Left renal cortex interstitium (tissue), 4 donors: Measurements from ENCODE around the gene TMEM185B. TPM values are rescaled to one million over a fixed set of nuclear protein-coding genes. Genes with fewer than 3 reads are reported as not detected.
"Not testable (repeated sequence)": the region's sequence is repeated elsewhere in the genome, so short reads cannot be mapped to it uniquely, and the experiment has no call there.

ENCODE experiments used
- DNase-seq, 4 donors: peaks; one replicate each; pipeline ENCODE4 v3.0.0-alpha.2; 2013; ENCODE audit warnings: low read depth in 4 of 4, low spot score in 2 of 4, missing footprints in 1 of 4
- polyA plus RNA-seq, 4 donors: library from polyadenylated mRNA; unstranded; fragments of 120-200 nt; gene quantifications; one replicate each; pipeline ENCODE4 v1.2.1, GENCODE V29; 2013; ENCODE audit not compliant: insufficient read length in 4 of 4

Gene TMEM185B
- polyA plus RNA-seq: 10 to 100 TPM; 21.9 to 27.7 (median 24.5) TPM

- DNase-seq: peak in 3 of 4 donors; percentile 65 to 76 (median 67)
These were observed at the start of gene TMEM185B for GRCh38 chr2:120223034-120223912. Gene TMEM185B, minus strand, starts transcription at chr2:120223400. Its CDS starts 424 bp downstream, at chr2:120222976.

- no peak for DNase-seq
These were observed 48.6 kb upstream of the TMEM185B start for GRCh38 chr2:120271711-120272379.

GRCh38 chr2:120269816-120270215, 46.6 kb upstream of the TMEM185B start:
- no peak for DNase-seq

- no peak for DNase-seq
These were observed 46.0 kb upstream of the TMEM185B start for GRCh38 chr2:120269076-120269744.

- DNase-seq: no peak
These were observed 44.1 kb upstream of the TMEM185B start for GRCh38 chr2:120267348-120267747.

GRCh38 chr2:120265006-120265405, 41.8 kb upstream of the TMEM185B start:
- DNase-seq: no peak

GRCh38 chr2:120262761-120263428, 39.7 kb upstream of the TMEM185B start:
- no peak for DNase-seq

GRCh38 chr2:120262150-120262549, 39.0 kb upstream of the TMEM185B start:
- no peak for DNase-seq

GRCh38 chr2:120261387-120262006, 38.3 kb upstream of the TMEM185B start:
- DNase-seq: no peak

GRCh38 chr2:120260736-120261135, 37.5 kb upstream of the TMEM185B start:
- DNase-seq: no peak

GRCh38 chr2:120259939-120260338, 36.7 kb upstream of the TMEM185B start:
- not testable (repeated sequence) for DNase-seq

- DNase-seq: no peak
These were observed 35.0 kb upstream of the TMEM185B start for GRCh38 chr2:120258196-120258595.

- no peak for DNase-seq
These were observed 34.3 kb upstream of the TMEM185B start for GRCh38 chr2:120257522-120257921.

- DNase-seq: no peak
These were observed 33.4 kb upstream of the TMEM185B start for GRCh38 chr2:120256651-120257000.

GRCh38 chr2:120255986-120256650, 32.9 kb upstream of the TMEM185B start:
- no peak for DNase-seq

GRCh38 chr2:120255071-120255470, 31.9 kb upstream of the TMEM185B start:
- no peak for DNase-seq

- DNase-seq: no peak
These were observed 31.0 kb upstream of the TMEM185B start for GRCh38 chr2:120254178-120254577.

GRCh38 chr2:120253021-120253882, 30.1 kb upstream of the TMEM185B start:
- DNase-seq: peak in 3 of 4 donors; percentile 37 to 56 (median 46)
